VCaP (cell line): Measurements from ENCODE around the gene SWT1.

Experiments used
- H3K27ac ChIP-seq: fragments of 450-650 bp; 2 replicates; pipeline ENCODE4 v1.5.1; 2017
- TF ChIP-seq, protein P1 (sequence below): fragments of 450-650 bp; conservative IDR thresholded peaks from 2 replicates; pipeline ENCODE4 v1.5.1; 2017; ENCODE audit warnings: mild to moderate bottlenecking, moderate library complexity

Gene SWT1

DNA sequence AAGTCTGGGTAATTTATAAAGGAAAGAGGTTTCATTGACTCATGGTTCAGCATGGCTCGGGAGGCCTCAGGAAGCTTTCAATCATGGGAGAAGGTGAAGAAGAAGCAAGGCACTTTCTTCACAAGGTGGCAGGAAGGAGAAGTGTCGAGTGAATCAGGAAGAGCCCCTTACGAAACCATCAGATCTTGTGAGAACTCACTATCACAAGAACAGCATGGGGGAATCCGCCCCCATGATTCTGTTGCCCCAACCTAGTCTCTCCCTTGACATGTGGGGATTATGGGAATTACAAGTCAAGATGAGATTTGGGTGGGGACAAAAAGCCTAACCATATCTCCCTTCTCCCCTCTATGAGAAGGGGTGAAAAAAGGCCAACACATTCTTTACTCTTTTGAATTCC, 171.3 kb downstream of the SWT1 start:
- H3K27ac ChIP-seq, result no peak overlapping the region
- TF ChIP-seq, protein P1, sequence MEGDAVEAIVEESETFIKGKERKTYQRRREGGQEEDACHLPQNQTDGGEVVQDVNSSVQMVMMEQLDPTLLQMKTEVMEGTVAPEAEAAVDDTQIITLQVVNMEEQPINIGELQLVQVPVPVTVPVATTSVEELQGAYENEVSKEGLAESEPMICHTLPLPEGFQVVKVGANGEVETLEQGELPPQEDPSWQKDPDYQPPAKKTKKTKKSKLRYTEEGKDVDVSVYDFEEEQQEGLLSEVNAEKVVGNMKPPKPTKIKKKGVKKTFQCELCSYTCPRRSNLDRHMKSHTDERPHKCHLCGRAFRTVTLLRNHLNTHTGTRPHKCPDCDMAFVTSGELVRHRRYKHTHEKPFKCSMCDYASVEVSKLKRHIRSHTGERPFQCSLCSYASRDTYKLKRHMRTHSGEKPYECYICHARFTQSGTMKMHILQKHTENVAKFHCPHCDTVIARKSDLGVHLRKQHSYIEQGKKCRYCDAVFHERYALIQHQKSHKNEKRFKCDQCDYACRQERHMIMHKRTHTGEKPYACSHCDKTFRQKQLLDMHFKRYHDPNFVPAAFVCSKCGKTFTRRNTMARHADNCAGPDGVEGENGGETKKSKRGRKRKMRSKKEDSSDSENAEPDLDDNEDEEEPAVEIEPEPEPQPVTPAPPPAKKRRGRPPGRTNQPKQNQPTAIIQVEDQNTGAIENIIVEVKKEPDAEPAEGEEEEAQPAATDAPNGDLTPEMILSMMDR, result no peak

DNA sequence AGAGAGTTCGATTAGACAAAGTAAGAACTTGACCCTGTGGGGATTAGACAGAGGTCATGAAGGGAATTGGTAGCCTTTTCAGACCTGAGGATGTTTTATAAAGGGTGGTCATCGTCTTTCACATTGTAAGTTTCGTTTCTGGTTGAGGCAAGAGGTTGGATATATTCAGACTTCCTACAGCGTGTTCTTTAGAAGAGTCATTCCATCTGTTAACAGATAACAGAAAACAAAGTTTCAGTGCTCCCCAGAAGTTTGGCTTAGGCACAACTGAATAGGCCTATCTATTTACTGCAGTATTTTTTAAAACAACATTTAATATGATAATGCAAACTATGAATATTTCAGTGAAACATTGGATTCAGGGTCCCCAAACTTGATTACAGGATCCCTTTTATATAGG, 177.2 kb downstream of the SWT1 start:
- H3K27ac ChIP-seq, result no peak overlapping the region
- TF ChIP-seq, protein P1, result no peak

DNA sequence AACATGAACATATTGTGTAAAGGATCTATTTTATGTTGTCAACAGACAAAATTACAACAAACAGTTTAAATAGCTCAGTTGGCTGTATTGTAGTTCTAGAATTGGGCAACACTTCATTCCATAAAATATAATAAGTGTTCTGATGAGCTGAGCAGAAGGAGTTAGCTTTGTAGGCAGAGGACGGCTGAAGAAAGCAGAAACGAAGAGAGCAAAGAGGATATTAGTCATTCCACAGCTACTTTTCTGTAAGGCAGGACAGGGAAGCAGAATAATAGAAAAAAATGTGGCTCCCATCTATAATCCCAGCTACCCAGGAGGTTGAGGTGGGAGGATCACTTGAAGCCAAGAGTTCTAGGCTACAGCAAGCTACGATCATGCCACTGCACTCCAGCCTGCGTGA, 180.3 kb downstream of the SWT1 start:
- TF ChIP-seq, protein P1, result no peak

DNA sequence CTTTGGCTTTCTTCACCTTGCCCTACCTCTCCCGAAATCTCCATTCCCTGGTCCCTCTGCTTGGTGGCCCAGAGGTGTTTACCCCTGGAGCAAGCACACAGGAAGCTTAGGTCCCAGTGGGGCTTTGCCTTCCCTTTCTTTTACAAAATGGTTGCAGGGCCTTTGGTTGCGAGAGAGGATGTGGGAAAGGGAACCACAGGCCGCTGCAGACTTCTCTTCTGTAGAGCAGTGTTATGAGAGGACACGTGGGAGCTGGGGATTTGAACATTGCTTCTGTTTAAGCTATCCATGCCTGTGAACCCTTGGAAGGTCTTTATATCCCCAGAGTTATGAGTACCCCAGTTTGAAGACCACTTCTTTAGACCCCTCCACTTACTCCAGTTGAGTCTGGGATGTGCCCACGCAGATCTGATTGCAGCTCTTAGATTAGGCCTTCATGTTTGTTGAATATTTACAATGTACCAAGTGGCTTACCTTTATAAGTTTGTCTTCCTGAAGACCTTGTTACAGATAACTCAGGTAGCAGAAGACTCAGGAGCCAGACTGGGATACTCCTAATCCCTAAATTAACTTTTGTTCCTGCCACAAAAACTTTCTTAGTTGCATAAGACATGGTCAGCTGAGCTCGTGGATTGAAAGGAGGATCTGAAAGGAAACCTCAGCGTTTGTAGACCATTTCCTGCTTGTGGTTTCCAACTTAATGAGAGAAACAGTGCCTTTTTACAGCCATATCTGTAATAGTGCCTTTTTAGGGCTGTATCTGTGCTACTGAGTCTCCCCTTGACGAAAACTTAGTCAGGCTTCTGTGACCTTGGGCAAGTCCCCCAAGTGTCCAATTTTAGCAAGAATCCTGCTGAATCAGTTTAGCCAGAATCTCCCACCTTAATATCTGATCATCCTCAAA, 182.0 kb downstream of the SWT1 start:
- H3K27ac ChIP-seq, result no peak overlapping the region

More for the DNA sequence above, 180.3 kb downstream of the SWT1 start:
- no peak overlapping the region for H3K27ac ChIP-seq

DNA sequence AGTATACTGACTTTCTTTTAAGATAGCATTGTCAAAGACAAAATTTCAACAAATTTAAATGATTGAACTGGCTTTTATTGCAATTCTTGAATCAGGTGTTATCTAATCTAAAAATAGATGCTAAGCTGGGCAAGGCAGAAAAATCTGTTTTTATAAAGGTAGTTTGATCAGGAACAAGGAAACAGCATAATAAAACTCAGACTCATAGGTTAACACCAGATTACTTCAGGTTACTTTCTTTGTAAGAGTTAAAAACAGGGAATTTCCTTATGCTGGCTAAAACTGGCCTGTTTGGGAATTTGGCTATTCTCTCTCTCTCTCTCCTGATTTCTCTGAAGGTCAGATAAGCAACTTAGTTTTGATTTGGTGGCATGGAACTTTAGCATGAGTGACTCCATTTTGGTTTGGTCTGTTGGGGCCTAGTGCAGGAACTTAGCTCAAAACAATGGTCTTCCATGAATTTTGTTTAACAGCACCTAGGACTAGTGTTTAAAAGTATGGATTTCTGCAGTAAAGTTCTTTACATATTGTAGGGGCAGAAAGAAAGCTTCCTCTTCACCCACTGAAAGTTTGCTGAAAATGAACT, 184.3 kb downstream of the SWT1 start:
- TF ChIP-seq, protein P1, result no peak
- H3K27ac ChIP-seq, result no peak overlapping the region

More for the DNA sequence above, 182.0 kb downstream of the SWT1 start:
- TF ChIP-seq, protein P1, result no peak
